Activated T-cell treated with anti-CD3 and anti-CD28 coated beads, Interleukin-2, amount 50 U/mL, for 1 hour (primary cell): ENCODE results near the gene EFCAB5.
"Not testable (repeated sequence)": the region's sequence is repeated elsewhere in the genome, so short reads cannot be mapped to it uniquely, and the experiment has no call there.

Experiments used
- DNase-seq: peaks from one replicate; pipeline ENCODE4 v3.0.0-alpha.2; 2020

EFCAB5 gene

GRCh38 chr17:29941334-29941733, at the start of gene EFCAB5:
TSS of gene EFCAB5 (plus strand) at chr17:29941634. CDS start at chr17:29941797, 163 bp downstream.
- no peak for DNase-seq

GRCh38 chr17:29892201-29892600, 49.2 kb upstream of the EFCAB5 start:
- no peak for DNase-seq

GRCh38 chr17:29897136-29897535, 44.3 kb upstream of the EFCAB5 start:
- not testable (repeated sequence) for DNase-seq

- no peak for DNase-seq
These were observed 38.0 kb upstream of the EFCAB5 start for GRCh38 chr17:29903471-29903870.

- no peak for DNase-seq
These were observed 36.2 kb upstream of the EFCAB5 start for GRCh38 chr17:29905086-29905878.

- no peak for DNase-seq
These were observed 35.6 kb upstream of the EFCAB5 start for GRCh38 chr17:29905879-29906167.

- DNase-seq = no peak
These were observed 34.5 kb upstream of the EFCAB5 start for GRCh38 chr17:29906969-29907368.

GRCh38 chr17:29909236-29910003, 32.0 kb upstream of the EFCAB5 start:
- DNase-seq = no peak

- no peak for DNase-seq
These were observed 29.7 kb upstream of the EFCAB5 start for GRCh38 chr17:29911641-29912177.

GRCh38 chr17:29914819-29915537, 26.5 kb upstream of the EFCAB5 start:
- no peak for DNase-seq

- DNase-seq = no peak
These were observed 23.4 kb upstream of the EFCAB5 start for GRCh38 chr17:29918016-29918415.

GRCh38 chr17:29918922-29919856, 22.2 kb upstream of the EFCAB5 start:
- DNase-seq = no peak

- no peak for DNase-seq
These were observed 16.6 kb upstream of the EFCAB5 start for GRCh38 chr17:29924786-29925185.

GRCh38 chr17:29927546-29927945, 13.9 kb upstream of the EFCAB5 start:
- no peak for DNase-seq

- no peak for DNase-seq
These were observed 12.4 kb upstream of the EFCAB5 start for GRCh38 chr17:29929006-29929532.

GRCh38 chr17:29929533-29930408, 11.7 kb upstream of the EFCAB5 start, which contains the start of gene SSH2:
TSS of gene SSH2 (minus strand) at chr17:29930228. CDS start at chr17:29930000, 228 bp downstream.
- peak; percentile 89 for DNase-seq

- DNase-seq = no peak
These were observed 10.9 kb upstream of the EFCAB5 start for GRCh38 chr17:29930409-29931010.

- peak; percentile 59 for DNase-seq
These were observed 10.1 kb upstream of the EFCAB5 start for GRCh38 chr17:29931231-29931932.

GRCh38 chr17:29933379-29933778, 8.1 kb upstream of the EFCAB5 start:
- DNase-seq = no peak

- not testable (repeated sequence) for DNase-seq
These were observed 5.5 kb upstream of the EFCAB5 start for GRCh38 chr17:29935909-29936308.
